Amniotic epithelial cell (primary cell): ENCODE results near the gene DDI2.
"Not testable (repeated sequence)": the region's sequence is repeated elsewhere in the genome, so short reads cannot be mapped to it uniquely, and the experiment has no call there.

ENCODE experiments used
- DNase-seq: peaks from one replicate; pipeline ENCODE4 v3.0.0-alpha.2; 2010; ENCODE audit warnings: low read depth

Gene DDI2

DNA sequence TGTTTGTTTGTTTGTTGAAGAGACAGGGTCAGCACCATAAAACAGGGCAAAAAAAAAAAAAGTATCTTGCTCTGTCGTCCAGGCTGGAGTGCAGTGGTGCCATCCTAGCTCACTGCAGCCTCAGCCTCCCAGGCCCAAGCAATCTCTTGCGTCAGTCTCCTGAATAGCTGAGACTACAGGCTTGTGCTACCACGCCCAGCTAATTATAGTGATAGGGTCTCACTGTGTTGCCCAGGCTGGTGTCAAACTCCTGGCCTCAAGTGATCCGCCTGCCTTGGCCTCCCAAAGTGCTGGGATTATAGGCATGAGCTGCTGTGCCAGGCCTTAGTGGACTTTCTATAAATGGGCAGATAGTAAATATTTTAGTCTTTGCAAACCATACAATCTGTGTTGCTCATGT is 19.2 kb downstream of the DDI2 start:
- DNase-seq: no peak

DNA sequence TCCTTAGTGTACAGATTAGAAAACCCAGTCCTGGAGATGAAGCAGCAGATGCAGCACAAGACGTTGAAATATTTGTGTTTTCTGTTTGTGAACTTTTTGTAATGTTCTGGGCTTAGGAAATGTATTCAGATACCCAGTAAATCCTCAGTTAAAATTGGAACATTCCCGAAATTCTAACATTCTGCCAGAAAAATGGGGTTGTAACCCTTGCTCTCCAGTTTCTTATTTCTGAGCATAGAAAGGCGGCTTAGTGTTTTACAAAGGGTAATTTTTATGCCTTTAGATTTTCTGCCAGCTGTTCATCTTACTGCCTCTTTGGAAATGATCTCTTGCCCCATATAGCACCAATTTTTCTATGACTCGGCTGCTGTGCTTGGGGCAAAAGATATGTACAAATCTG is 20.6 kb downstream of the DDI2 start:
- DNase-seq: no peak

DNA sequence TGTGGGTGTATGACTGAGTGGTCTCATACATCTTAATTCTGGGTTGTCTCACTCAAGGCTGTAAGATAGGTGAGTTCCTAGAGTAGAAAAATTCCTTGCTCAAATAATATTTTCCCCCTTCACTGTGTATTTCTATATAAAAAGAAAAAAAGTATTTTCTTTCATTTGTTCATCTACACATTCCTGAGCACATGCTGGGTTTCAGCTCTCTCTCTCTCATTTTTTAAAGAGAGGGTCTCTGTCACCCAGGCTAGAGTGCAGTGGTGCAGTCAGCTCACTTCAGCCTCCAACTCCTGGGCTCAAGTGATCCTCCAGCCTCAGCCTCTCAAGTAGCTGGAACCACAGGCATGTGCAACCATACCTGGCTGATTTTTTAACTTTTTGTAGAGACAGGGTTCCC is 22.0 kb downstream of the DDI2 start:
- DNase-seq: no peak

DNA sequence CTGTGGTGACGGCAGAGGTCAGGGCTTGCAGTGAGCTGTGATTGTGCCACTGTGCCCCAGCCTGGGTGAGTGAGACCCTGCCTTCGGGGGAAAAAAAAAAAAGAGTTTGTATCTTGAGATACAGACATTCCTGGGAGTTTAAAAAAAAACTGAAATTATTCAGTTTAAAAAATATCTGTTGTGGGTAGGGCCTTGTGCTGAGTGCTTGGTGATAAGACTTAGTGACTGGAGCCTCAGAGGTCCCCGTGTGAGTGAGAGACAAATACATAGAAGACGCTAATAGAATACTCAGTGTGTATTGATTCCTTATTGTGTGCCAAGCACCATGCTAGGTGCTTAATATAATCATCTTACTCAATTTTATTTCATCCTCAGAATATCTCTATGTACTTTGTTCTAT is 22.7 kb downstream of the DDI2 start:
- DNase-seq: no peak

DNA sequence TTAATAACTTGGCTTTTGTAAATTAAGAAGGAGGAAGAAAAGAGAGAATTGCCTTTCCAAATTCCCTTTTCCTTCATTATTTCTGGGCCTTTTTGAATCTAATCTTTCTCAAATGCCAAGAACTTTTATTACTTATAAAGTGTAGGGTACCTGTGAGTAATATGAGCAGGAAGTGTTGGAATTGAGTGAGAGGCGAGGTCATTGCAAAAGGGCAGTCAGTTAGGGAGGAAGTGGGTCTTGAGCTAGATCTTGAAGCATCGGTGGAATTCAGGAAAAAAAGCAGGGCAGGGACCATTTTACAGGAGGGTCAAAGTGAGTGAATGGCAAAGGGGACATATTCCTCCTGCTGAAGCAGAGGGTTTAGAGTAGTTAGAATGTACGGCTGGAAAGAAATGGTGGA is 23.4 kb downstream of the DDI2 start:
- DNase-seq: no peak

DNA sequence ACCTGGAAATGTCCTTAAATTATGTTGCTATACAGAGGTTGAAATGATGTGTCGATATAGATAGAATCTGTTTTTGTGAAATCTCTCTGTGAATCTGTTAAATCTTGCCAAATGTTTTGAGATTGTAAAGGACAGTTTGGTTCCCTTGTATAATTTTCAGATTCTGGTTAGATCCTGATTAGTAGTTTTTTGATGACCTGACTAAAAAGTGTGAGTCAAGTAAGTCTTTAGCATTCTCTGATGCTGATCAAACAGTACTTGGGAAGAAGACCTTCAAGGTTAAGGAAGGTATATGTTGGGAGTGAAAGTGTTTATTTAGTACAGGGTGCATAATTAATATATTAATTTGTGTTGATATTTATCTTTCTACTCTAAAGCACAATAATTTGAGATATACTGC is 32.7 kb downstream of the DDI2 start:
- DNase-seq: no peak

DNA sequence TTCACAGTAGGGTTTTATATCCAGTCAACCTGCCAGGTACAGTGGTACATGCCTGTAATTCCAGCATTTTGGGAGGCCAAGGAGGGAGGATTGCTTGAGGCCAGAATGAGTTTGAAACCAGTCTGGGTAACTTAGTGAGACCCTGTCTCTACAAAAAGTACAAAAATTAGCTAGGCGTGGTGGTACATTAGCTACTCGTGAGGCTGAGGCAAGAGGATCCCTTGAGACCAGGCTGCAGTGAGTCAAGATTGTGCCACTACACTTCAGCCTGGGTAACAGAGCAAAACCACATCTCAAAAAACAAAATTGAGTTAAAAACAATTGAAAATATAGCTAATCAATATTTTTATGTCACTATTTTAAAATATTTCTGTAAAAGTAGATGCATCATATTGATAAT is 33.2 kb downstream of the DDI2 start:
- DNase-seq: no peak

DNA sequence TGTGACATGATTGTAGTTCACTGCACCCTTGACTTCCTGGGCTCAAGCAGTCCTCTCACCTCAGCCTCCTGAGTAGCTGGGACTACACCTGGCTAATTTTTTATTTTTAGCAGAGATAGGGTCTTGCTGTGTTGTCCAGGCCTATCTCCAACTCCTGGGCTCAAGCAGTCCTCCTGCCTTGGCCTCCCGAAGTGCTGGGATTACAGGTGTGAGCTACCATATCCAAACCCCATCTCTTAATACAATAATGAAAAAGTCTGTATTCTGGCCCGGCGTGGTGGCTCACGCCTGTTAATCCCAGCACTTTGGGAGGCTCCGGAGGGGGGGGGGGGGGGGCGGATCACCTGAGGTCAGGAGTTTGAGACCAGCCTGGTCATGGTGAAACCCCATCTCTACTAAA is 34.9 kb downstream of the DDI2 start:
- not testable (repeated sequence) for DNase-seq

DNA sequence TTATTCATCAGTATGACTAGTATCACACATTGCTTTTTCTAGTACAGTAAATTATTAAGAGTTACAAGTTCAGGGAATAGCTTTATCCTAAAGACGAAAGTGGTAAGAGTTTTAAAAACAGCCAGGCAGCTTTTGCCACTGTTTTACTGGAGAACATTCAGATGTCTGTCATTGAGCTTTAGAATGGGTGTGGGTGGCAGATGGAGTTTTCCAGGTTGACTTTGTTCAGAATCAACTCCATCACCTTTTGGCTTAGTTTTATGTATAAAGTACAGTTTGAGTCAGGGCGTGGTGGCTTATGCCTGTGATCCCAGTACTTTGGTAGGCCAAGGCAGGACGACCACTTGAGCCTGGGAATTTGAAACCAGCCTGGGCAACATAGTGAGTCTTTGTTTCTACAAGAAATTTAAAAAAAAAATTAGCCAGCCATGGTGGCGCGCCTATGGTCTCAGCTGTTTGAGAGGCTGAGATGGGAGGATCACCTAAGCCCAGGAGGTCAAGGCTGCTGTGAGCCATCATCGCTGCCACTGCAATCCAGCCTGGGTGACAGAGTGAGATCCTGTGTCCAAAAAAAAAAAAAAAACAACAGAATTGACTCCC is 36.9 kb downstream of the DDI2 start:
- DNase-seq: no peak

DNA sequence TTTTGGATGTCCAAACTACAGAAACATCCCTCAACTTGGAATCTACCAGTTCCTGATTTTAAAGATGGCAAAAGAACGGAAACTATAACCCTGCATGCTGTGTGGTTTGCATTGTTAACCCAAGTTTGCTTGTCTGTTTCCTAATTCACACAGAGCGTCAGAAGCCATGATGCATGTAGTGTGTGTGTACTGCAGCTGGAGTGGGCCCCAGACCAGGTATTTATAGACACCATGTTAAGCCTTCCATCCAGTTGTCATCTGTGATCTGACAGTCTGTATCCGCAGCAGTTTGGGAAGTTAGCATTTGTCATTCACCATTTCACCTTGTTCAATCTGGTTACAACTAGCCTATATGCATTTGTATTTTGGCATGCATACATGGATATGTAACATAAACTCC is 39.2 kb downstream of the DDI2 start:
- DNase-seq: no peak

DNA sequence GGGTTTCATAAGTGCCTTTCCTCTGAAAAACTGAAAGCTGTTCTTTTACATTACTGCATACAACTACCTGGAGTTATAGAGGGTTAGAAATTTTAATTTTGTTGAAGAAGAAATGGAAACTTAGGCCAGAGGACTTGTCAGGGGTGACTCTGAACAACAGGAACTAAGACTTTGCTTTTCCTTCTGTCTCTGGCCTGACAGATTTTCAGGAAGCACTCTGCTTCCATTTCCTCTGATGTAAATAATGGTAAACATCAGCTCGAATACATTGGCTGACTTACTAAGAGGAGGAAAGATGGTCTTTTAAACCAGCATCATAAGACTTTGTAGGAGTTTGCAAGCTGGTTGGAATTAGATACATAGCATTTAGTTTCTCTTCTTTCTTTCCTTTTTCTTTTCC is 39.8 kb downstream of the DDI2 start:
- DNase-seq: no peak

DNA sequence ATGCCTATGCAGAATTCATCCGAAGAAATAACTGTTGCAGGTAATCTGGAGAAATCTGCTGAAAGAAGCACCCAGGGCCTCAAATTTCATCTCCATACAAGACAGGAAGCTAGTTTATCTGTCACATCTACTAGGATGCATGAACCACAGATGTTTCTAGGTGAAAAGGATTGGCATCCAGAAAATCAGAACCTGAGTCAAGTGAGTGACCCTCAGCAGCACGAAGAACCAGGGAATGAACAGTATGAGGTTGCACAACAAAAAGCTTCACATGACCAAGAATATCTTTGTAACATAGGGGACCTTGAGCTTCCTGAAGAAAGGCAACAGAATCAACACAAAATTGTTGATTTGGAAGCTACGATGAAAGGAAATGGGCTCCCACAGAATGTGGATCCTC is 42.9 kb downstream of the DDI2 start:
- DNase-seq: no peak

DNA sequence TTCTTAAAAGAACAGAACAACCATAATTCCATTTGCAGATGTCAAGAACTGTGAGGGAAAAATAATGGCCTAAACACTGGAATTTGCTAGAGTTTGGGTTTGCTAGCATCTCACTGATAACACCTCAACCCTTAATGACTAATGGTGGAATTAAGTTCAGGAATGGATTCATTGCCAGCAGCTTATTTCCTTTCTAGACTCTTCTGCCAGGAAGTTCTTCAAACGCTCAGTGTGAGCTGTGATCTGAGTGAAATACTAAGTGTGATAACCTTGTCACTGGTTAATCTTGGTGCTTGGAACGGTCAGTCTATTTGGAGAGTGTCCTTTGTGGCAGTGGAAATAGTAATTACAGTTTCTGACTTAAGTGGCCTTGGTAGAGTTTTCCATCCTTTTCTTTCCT is 45.2 kb downstream of the DDI2 start:
- peak; percentile 66 for DNase-seq

DNA sequence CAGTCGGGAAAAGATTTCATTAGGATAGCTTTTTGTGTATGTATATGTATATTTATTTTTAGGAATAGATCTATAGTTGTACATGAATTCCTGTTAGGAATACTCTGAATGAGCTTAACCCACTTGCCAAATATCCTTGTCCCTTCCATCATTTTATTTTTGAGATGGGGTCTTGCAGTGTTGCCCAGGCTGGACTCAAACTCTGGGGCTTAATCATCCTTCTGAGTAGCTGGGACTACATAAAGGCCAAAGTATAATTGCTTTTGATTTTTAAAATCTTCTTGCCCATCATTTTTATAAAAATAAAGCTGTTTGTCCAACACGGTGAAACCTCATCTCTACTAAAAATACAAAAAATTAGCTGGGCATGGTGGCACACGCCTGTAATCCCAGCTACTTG is 46.7 kb downstream of the DDI2 start:
- no peak for DNase-seq

DNA sequence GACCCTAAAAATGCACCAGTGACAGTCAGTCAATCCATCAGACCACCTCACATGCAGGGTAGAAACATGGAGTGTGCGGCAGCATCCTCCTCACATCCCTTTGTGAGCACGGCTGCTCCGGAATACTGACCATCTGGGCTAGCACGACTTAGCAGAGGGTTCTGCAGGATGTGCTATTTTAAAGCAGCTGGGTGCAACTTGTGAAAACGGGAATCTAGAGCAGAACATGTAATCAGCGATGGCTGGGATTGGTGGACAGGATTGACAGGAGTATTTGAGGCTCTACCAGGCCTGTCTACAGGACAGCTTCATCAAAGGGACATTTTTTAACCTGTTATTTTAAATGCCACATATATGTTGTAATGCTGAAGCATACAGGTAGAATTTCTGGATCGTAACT is 50.1 kb downstream of the DDI2 start:
- DNase-seq: no peak

DNA sequence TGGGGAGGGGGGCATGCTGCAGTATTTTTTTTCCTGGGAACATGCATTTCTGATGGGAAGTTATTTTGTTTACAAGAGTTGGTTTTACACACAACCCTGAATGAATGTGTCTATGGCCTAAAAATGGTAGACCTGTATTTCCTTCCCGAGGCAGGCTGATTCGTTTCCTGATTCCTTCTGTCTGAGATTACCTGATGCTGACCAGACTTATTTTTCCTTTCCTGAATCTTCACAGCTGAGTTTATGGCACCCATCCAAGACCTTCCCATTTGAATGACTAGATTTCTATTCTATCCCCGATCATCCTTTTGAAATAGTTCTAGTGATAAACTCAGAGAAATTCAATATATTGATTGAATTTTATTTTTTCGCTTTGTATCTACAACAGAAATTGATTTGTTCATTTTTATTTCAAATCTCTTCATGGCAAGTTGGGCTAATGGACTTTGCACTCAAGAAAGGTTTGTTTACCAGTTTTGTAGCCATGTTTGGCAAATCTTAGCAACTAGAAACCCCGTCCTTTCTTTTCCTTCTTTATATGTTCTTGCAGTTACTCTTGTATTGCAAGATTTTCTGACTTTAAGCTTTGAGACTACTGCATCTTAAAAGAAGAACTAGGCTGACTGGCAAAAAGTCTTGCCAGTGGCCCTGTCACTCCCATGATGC is 51.0 kb downstream of the DDI2 start:
- peak; percentile 23 for DNase-seq

DNA sequence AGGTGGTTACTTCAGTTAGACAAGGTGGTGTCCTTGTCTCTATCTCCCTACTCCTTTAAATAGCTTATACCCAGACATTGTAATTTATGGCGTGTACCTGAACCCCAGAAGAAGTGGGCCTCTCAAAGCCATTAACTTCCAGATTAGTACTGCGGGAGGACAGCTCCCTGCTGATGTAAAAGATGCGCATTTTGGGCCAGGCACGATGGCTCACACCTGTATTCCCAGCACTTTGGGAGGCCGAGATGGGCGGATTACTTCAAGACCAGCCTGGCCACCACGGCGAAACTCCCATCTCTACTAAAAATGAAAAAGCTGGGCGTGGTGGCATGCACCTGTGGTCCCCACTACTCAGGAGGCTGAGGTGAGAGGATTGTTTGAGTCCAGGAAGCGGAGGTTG is 51.8 kb downstream of the DDI2 start:
- DNase-seq: no peak

DNA sequence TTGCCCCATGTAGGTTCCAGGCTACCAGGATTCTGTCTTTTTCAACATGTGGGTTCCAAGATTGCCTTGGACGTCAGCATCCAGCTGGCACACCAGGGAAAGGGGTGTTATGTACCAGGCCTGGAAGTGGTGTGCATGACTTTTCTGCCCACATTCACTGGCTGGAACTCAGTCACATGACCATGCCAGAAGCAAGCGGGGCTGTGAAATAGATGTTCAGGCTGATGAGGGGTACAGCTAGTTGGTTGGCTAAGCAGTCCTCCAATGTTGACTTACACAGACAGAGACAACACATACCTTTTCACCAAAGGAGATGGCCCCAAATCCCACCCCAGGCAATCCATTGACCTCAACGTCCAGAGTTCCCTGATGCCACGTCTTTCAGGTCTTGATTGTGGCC is 52.6 kb downstream of the DDI2 start:
- DNase-seq: no peak

DNA sequence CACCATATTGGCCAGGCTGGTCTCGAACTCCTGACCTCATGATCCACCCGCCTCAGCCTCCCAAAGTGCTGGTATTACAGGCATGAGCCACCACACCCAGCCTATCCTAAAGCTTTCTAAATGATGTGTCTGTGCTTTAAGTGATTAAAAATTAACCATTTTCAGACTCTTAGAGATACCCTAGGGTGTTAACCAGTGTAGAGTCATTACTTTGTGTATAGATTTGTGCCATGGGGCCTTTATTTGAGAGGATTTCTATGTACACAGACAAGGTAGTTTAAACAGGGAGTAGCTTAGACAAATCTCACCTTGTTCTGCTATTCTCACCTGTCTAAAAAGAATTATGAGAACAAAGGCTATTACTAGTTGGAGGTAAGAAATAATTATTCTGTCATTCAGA is 54.2 kb downstream of the DDI2 start:
- no peak for DNase-seq

DNA sequence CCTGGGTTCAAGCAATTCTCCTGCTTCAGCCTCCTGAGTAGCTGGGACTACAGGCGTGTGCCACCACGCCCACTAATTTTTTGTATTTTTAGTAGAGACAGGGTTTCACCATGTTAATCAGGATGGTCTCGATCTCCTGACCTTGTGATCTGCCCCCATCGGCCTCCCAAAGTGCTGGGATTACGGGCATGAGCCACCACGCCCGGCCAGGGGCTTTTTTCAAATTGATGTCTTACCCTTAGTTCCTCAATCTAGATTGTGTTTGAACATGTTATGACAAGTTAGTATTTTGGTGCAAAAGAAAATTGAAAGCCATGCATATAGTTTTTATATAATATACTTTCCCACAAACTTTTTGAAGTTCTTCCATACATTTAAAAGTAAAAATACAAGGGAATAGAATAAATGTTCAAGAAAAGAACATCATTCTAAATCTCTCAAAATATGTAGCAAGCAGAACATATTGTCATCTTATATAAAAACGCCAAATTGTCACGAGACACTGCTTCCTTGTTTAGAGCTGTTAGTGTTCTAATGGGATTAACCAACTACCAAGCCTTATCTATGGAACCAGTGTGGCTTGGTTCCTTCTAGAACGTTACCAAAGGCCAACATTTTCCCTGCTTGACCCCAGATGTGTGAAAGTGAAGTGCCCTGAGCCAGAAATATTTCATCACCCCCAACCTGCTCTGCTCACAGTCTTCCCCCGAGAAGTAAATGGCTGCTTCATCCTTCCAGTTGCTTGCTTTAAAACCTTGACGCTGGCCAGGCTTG is 57.3 kb downstream of the DDI2 start:
- DNase-seq: no peak

DNA sequence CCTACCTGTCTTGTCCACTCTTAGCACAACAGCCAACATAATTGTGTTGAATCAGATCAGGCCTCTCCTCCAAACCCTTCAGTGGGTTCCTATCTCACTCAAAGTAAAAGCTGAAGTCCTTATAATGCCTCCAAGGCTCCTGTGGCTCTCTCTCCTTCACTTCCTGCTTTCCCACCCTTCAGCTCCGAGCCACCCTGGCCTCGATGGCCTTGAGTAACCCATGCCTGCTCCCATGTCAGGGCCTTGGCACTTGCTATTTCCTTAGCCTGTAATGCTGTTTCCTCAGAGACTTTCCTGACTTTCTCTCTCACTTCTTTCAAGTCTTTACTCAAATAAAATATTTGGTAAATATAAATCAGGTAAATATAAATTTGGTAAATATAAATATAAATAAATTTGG is 58.8 kb downstream of the DDI2 start:
- no peak for DNase-seq

DNA sequence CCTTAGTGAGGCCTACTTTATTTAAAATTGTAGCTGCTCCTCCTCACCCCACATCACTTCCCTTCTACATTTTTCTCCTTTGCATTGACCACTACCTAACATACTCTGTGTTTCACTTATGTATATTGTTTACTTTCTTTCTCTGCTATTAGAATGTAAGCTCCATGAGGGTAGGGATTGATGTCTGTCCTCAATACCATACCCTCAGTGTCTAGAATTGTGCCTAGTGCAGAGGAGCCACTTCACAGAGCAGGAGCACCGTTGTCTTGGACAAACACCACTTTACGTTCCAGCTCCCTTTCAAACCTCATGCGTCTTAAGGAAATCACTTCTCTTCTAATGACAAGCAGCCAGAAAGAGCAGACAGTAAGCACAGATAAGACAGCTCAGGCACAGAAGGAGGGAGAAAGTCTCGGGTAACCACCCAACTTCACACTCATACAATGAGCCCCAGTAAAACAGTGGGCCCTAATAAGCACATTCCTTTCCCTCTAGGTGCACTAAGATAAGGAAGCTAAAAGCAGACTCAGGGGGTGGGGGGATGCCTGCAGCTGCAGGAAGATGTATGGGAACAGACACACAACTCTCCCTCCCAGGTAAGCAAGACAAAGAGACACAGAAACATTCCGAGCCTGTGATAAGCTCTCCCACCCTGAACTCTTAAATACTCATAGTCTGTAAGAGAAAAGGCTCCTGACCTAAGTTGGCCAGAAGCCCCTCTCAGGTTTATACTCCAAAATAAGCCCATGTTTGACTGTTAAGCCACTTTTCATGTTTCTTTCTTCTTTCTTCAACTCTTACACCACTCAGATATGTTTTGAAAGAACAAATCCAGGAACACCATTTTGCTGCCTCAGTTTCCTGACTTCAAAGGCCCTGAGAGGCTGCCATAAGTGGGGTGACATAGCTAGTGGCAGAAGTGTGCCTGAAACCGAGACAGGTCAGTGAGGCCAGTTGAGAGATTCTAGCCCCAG is 59.7 kb downstream of the DDI2 start:
- no peak for DNase-seq
